ENCODE data around the gene GYS2. TPM values are rescaled to one million over a fixed set of nuclear protein-coding genes. Genes with fewer than 3 reads are reported as not detected.

The GYS2 gene
- total and polyA plus RNA-seq, 9 of the 15 experiments (the other 6 are each of a cell fraction or from before 2014, with no cell fraction given) = not detected

DNA sequence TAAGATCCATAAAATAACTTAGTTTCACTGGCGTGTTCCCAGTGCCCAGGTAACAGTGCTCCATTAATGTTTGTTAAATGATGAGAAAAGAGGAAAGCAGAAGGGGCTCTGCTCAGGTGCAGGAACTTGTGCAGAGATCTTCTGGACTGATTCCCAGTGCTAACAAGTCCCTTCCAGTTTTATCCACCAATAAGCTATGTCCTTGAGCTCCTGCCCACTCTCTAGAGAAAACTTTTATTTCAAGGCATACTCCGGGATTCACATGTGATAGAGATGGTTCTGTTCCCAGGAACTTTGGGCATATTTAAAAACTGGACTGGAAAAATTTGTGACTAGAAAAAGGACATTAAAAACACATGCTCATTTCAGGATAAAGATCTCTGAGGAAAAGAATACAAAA lies 1.9 kb downstream of the GYS2 start:
- in situ Hi-C loops (cut with MboI) (no loop called here), intact Hi-C loops (cut with micrococcal nuclease) (no loop called here)
- no peak overlapping the region for H3K4me2 ChIP-seq (ENCODE audit: insufficient read depth, low read length)
- ATAC-seq = no peak
- 0% methylated on average over 2 of the region's 2 CpGs for WGBS (ENCODE audit: insufficient coverage, low coverage, missing lambda C conversion rate)
- no peaks in the 10 kb centered on the region for H3K27me3 ChIP-seq (ENCODE audit: control insufficient read depth in 2 of 2, insufficient read depth in 2 of 2, low read length in 2 of 2)
- no peaks in the 10 kb centered on the region for H3K36me3 ChIP-seq (ENCODE audit: control insufficient read depth, insufficient read depth, low read length)
- no TSS peak for BruUV-seq (replicated peaks)
- no peak for FAIRE-seq
- no peaks in the 10 kb centered on the region for H3K79me2 ChIP-seq (ENCODE audit: control insufficient read depth, insufficient read depth, low read length)
- ChIA-PET POLR2A (no interaction called here), CTCF (ENCODE audit: low intra/inter-chr PET ratio) (no interaction called here)
- H3K9me3 ChIP-seq (replicated peaks; ENCODE audit: control insufficient read depth, insufficient read depth, low read depth, low read length) = no peaks in the 10 kb centered on the region
- no peaks in the 10 kb centered on the region for H3K9me1 ChIP-seq (ENCODE audit: control insufficient read depth, insufficient read depth, low read length)
- no peaks in the 10 kb centered on the region for H4K20me1 ChIP-seq (replicated peaks; ENCODE audit: control insufficient read depth, insufficient read depth, low read length)
- H2AFZ ChIP-seq (ENCODE audit: low read depth, low read length) = no peak overlapping the region
- no peak for TF ChIP-seq ZKSCAN3 (CRISPR knock-in tag; IDR thresholded peaks at IDR 0.05)
- TF ChIP-seq, protein P1, sequence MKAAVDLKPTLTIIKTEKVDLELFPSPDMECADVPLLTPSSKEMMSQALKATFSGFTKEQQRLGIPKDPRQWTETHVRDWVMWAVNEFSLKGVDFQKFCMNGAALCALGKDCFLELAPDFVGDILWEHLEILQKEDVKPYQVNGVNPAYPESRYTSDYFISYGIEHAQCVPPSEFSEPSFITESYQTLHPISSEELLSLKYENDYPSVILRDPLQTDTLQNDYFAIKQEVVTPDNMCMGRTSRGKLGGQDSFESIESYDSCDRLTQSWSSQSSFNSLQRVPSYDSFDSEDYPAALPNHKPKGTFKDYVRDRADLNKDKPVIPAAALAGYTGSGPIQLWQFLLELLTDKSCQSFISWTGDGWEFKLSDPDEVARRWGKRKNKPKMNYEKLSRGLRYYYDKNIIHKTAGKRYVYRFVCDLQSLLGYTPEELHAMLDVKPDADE (conservative IDR thresholded peaks at IDR 0.05; ENCODE audit: control insufficient read depth, low read depth, low read length) = no peak
- TF ChIP-seq, protein P2, sequence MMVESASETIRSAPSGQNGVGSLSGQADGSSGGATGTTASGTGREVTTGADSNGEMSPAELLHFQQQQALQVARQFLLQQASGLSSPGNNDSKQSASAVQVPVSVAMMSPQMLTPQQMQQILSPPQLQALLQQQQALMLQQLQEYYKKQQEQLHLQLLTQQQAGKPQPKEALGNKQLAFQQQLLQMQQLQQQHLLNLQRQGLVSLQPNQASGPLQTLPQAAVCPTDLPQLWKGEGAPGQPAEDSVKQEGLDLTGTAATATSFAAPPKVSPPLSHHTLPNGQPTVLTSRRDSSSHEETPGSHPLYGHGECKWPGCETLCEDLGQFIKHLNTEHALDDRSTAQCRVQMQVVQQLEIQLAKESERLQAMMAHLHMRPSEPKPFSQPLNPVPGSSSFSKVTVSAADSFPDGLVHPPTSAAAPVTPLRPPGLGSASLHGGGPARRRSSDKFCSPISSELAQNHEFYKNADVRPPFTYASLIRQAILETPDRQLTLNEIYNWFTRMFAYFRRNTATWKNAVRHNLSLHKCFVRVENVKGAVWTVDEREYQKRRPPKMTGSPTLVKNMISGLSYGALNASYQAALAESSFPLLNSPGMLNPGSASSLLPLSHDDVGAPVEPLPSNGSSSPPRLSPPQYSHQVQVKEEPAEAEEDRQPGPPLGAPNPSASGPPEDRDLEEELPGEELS (CRISPR knock-in tag; IDR thresholded peaks at IDR 0.05; ENCODE audit: borderline replicate concordance) = no peak
- no peak for TF ChIP-seq NFIC (IDR thresholded peaks at IDR 0.05)
- no peak for TF ChIP-seq CBFA2T3 (IDR thresholded peaks at IDR 0.05)
- TF ChIP-seq, protein P3, sequence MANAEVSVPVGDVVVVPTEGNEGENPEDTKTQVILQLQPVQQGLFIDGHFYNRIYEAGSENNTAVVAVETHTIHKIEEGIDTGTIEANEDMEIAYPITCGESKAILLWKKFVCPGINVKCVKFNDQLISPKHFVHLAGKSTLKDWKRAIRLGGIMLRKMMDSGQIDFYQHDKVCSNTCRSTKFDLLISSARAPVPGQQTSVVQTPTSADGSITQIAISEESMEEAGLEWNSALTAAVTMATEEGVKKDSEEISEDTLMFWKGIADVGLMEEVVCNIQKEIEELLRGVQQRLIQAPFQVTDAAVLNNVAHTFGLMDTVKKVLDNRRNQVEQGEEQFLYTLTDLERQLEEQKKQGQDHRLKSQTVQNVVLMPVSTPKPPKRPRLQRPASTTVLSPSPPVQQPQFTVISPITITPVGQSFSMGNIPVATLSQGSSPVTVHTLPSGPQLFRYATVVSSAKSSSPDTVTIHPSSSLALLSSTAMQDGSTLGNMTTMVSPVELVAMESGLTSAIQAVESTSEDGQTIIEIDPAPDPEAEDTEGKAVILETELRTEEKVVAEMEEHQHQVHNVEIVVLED (CRISPR knock-in tag; IDR thresholded peaks at IDR 0.05) = no peak
- TF ChIP-seq, protein P4, sequence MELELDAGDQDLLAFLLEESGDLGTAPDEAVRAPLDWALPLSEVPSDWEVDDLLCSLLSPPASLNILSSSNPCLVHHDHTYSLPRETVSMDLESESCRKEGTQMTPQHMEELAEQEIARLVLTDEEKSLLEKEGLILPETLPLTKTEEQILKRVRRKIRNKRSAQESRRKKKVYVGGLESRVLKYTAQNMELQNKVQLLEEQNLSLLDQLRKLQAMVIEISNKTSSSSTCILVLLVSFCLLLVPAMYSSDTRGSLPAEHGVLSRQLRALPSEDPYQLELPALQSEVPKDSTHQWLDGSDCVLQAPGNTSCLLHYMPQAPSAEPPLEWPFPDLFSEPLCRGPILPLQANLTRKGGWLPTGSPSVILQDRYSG (tag; conservative IDR thresholded peaks at IDR 0.05; ENCODE audit: low read depth) = no peak
- TF ChIP-seq ZBTB1 (CRISPR knock-in tag; IDR thresholded peaks at IDR 0.05; ENCODE audit: borderline replicate concordance, low read depth) = no peak
- TF ChIP-seq ADNP (tag; IDR thresholded peaks at IDR 0.05) = no peak
- no peak for TF ChIP-seq BRCA1 (IDR thresholded peaks at IDR 0.05)
- TF ChIP-seq BRCA1 (CRISPR knock-in tag; IDR thresholded peaks at IDR 0.05) = no peak
- no peak for TF ChIP-seq NFIX (CRISPR knock-in tag; IDR thresholded peaks at IDR 0.05; ENCODE audit: low read depth)
- no peak for TF ChIP-seq PML (IDR thresholded peaks at IDR 0.05; ENCODE audit: low read length)
- TF ChIP-seq GATA2 (CRISPR knock-in tag; IDR thresholded peaks at IDR 0.05) = no peak
- no peak for TF ChIP-seq CBX5 (IDR thresholded peaks at IDR 0.05; ENCODE audit: borderline replicate concordance, low read depth)
- no peak for TF ChIP-seq KLF6 (CRISPR knock-in tag; IDR thresholded peaks at IDR 0.05; ENCODE audit: borderline replicate concordance)
- TF ChIP-seq, protein P5, sequence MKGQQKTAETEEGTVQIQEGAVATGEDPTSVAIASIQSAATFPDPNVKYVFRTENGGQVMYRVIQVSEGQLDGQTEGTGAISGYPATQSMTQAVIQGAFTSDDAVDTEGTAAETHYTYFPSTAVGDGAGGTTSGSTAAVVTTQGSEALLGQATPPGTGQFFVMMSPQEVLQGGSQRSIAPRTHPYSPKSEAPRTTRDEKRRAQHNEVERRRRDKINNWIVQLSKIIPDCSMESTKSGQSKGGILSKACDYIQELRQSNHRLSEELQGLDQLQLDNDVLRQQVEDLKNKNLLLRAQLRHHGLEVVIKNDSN (CRISPR knock-in tag; IDR thresholded peaks at IDR 0.05) = no peak
- H3K27ac ChIP-seq (ENCODE audit: extremely low read depth, low read depth, low read length) = no peak overlapping the region
- H3K4me3 ChIP-seq = no peak overlapping the region
- no peaks in the 10 kb centered on the region for H3K4me1 ChIP-seq (replicated peaks in 1 of 2; ENCODE audit: control insufficient read depth in 2 of 2, insufficient read depth in 2 of 2, low read length in 2 of 2)
- H3K9ac ChIP-seq (ENCODE audit: insufficient read depth in 1 of 2, low read depth in 2 of 2, low read length in 2 of 2) = no peak overlapping the region
- DNase-seq (ENCODE audit: extremely low read depth in 1 of 4, low spot score in 3 of 4) = no peak

Measured in K562 (cell line).